SU-DHL-6 (cell line): ENCODE data around the gene KLRC4.

Experiments used
- H2AFZ ChIP-seq: fragments of 200-600 bp; sonication (generic); 2 replicates; pipeline ENCODE4 v1.6.1; 2014; ENCODE audit warnings: low read depth, mild to moderate bottlenecking, moderate library complexity, mixed read lengths, antibody characterized with exemption, low read length; ENCODE audit not compliant: severe bottlenecking
- H3F3A ChIP-seq: fragments of 200-600 bp; shearing (Covaris generic); 2 replicates; pipeline ENCODE4 v1.6.0; 2016; ENCODE audit warnings: antibody characterized with exemption, mild to moderate bottlenecking; ENCODE audit not compliant: insufficient read depth
- H3K27ac ChIP-seq: fragments of 200-600 bp; sonication (generic); 2 replicates; pipeline ENCODE4 v1.5.1; 2016; ENCODE audit warnings: low read depth, mild to moderate bottlenecking, low read length, moderate library complexity, mixed read lengths
- H3K27me3 ChIP-seq: fragments of 200-600 bp; sonication (generic), shearing (Covaris generic); 2 replicates; pipeline ENCODE4 v1.6.0; 2014; ENCODE audit warnings: mild to moderate bottlenecking, low read length
- H3K36me3 ChIP-seq: fragments of 200-600 bp; sonication (generic); 2 replicates; pipeline ENCODE4 v1.6.1; 2014; ENCODE audit warnings: mild to moderate bottlenecking, low read length, mixed read lengths
- H3K4me2 ChIP-seq: fragments of 300-600, 200-600 bp; shearing (Covaris generic), sonication (generic); 2 replicates; pipeline ENCODE4 v1.6.0; 2014; ENCODE audit warnings: low read length, low read depth, mild to moderate bottlenecking; ENCODE audit not compliant: poor library complexity, severe bottlenecking
- H3K4me3 ChIP-seq: fragments of 200-600 bp; sonication (generic); 2 replicates; pipeline ENCODE4 v1.5.1; 2014; ENCODE audit warnings: antibody characterized with exemption, low read length, mild to moderate bottlenecking, mixed read lengths; ENCODE audit not compliant: insufficient read depth, poor library complexity, severe bottlenecking
- H3K79me2 ChIP-seq: fragments of 200-600 bp; sonication (generic); 2 replicates; pipeline ENCODE4 v1.6.1; 2014; ENCODE audit warnings: mild to moderate bottlenecking, low read length, moderate library complexity; ENCODE audit not compliant: insufficient read depth
- H3K9ac ChIP-seq: fragments of 200-600 bp; sonication (generic); 2 replicates; pipeline ENCODE4 v1.7.0; 2014; ENCODE audit warnings: mild to moderate bottlenecking, low read length
- H3K9me2 ChIP-seq: fragments of 200-600 bp; sonication (generic); replicated peaks from 2 replicates; pipeline ENCODE4 v1.6.1; 2014; ENCODE audit warnings: low read length; ENCODE audit not compliant: insufficient read depth
- H3K9me3 ChIP-seq: fragments of 200-600 bp; sonication (generic); 2 replicates; pipeline ENCODE4 v1.6.1; 2014; ENCODE audit warnings: low read length, mixed read lengths; ENCODE audit not compliant: insufficient read depth
- H4K20me1 ChIP-seq: fragments of 200-600 bp; sonication (generic); 2 replicates; pipeline ENCODE4 v1.6.1; 2014; ENCODE audit warnings: low read depth, mild to moderate bottlenecking, antibody characterized with exemption, low read length, moderate library complexity, mixed read lengths
- CTCF ChIP-seq: fragments of 200-600 bp; sonication (generic); IDR thresholded peaks from one replicate; pipeline ENCODE4 v1.5.1; 2017; ENCODE audit warnings: antibody characterized with exemption, mild to moderate bottlenecking, low read length, moderate library complexity; ENCODE audit not compliant: insufficient read depth, poor library complexity, severe bottlenecking
- EZH2phosphoT487 ChIP-seq: fragments of 200-600 bp; sonication (generic), shearing (Covaris generic); conservative IDR thresholded peaks from 2 replicates; pipeline ENCODE4 v1.6.1; 2018; ENCODE audit warnings: mild to moderate bottlenecking, antibody characterized with exemption, low read length, moderate library complexity, mixed read lengths

KLRC4 gene

GRCh38 chr12:10404798-10405197, 4.8 kb downstream of the KLRC4 start:
- no peak overlapping the region for H3K9ac ChIP-seq

GRCh38 chr12:10400829-10401228, 8.7 kb downstream of the KLRC4 start:
- Histone ChIP-seq H3K9me2 (no peaks in the 10 kb centered on the region), H3F3A (no peaks in the 10 kb centered on the region), H3K79me2 (no peaks in the 10 kb centered on the region), H3K27me3 (no peaks in the 10 kb centered on the region), H4K20me1 (no peaks in the 10 kb centered on the region), H3K27ac (no peak overlapping the region), H3K4me3 (no peak overlapping the region), H2AFZ (no peak overlapping the region), H3K9ac (no peak overlapping the region), H3K9me3 (no peaks in the 10 kb centered on the region), H3K36me3 (no peaks in the 10 kb centered on the region), H3K4me2 (no peak overlapping the region)
- TF ChIP-seq CTCF (no peak), EZH2phosphoT487 (no peak)

More at GRCh38 chr12:10404798-10405197, 4.8 kb downstream of the KLRC4 start:
- H3K9me3 ChIP-seq, result no peaks in the 10 kb centered on the region
- H2AFZ ChIP-seq, result no peak overlapping the region
- no peak overlapping the region for H3K27ac ChIP-seq
- H3F3A ChIP-seq, result no peaks in the 10 kb centered on the region
- H3K79me2 ChIP-seq, result no peaks in the 10 kb centered on the region
- H3K4me2 ChIP-seq, result no peak overlapping the region
- TF ChIP-seq EZH2phosphoT487 (no peak), CTCF (no peak)
- H3K36me3 ChIP-seq, result no peaks in the 10 kb centered on the region
- H3K27me3 ChIP-seq, result no peaks in the 10 kb centered on the region
- H4K20me1 ChIP-seq, result no peaks in the 10 kb centered on the region
- H3K4me3 ChIP-seq, result no peak overlapping the region
- no peaks in the 10 kb centered on the region for H3K9me2 ChIP-seq

GRCh38 chr12:10398168-10398567, 11.4 kb downstream of the KLRC4 start:
- Histone ChIP-seq H4K20me1 (no peaks in the 10 kb centered on the region), H3K9ac (no peak overlapping the region), H2AFZ (no peak overlapping the region), H3K79me2 (no peaks in the 10 kb centered on the region), H3K36me3 (no peaks in the 10 kb centered on the region), H3F3A (no peaks in the 10 kb centered on the region), H3K27me3 (no peaks in the 10 kb centered on the region), H3K9me2 (no peaks in the 10 kb centered on the region), H3K4me2 (no peak overlapping the region), H3K27ac (no peak overlapping the region), H3K4me3 (no peak overlapping the region), H3K9me3 (no peaks in the 10 kb centered on the region)
- TF ChIP-seq CTCF (no peak), EZH2phosphoT487 (no peak)
